HG02623 (cell line): ENCODE results near the gene FRAS1.
"Not testable (repeated sequence)": the region's sequence is repeated elsewhere in the genome, so short reads cannot be mapped to it uniquely, and the experiment has no call there.

Source experiments
- ATAC-seq: cut with Tn5 transposase; IDR thresholded peaks from one replicate; pipeline ENCODE4 v1.9.1; 2021; ENCODE audit warnings: moderate library complexity; ENCODE audit not compliant: unreplicated experiment

The FRAS1 gene

DNA sequence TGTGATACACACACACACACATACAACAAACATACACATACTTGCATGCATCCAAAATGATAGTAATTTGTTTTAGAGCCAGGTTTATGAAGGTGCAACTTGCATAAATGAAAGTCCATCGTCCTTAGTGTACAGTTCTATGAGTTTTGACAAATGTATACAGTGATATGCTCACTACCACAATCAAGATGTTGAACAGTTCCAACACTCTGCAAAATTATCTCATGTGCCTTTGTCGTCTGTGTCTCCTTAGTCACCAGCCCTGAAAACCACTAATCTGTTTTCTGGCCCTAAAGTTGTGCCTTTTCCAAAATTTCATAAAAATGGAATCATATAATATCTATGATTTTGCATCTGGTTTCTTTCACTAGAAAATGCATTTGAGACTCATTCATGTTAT is 426.7 kb downstream of the FRAS1 start:
- no peak for ATAC-seq

DNA sequence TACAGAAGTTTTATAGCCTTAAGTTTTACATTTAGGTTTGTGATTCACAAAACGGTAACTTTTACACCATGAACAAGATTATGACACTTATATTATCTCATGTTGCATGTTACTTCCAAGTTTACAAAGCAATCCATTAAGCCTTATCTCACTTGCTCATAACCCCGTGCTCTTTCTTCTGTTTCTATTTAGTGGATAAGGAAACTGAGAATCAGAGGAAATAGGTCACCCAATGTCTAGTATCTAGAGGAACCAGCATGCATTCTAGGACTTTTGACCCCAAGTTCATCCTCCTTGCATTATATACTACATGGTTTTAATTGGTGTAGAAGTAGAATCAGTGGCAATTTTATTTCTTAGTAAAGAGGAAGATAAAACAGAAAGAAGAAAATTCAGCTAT is 427.5 kb downstream of the FRAS1 start:
- no peak for ATAC-seq

DNA sequence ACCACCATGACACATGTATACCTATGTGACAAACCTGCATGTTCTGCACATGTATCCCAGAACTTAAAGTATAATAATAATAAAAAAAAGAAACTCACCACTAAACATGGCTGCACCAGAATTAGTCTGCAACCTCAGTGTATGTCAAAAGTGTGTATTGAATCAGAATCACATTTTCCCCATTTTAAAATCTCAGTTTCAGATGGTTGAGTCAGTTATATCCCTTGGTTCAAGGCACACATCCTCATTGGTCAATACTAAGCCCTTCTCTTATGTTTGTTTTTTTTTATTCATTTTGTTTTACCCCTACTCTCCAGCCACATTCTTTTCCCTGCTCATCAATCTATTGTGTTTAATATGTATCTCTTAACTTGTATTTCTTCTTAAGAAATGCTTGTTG is 436.6 kb downstream of the FRAS1 start:
- ATAC-seq, result no peak

DNA sequence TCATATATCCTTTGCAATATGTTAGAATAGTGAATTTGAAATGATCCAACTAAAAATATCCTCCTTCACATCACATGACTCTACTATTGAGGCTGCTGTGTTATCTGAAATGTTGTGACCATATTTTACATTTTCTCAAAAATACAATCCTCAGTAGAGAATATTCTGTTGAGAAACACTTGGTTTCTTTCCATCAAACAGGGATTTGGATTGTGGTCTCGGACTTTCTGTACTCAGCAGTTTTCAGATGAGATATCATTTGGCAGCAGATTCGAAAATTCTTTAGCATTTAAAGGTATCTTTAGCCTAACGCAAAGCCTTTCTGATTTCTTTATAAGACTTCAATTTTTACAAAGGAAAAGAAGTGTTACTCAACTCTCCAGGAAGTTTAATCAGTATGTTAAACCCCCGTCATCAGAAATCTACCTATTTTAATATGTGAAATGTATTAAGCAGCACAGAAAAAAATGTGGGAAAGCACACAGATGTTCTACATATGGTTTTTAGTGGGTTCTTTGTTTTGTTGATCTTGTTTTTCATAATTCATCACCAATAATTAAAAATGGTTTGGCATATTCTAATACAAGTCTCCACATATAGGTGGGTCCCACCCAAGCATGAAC is 439.0 kb downstream of the FRAS1 start:
- ATAC-seq, result no peak

GRCh38 chr4:78506260-78506659 is 449.1 kb downstream of the FRAS1 start:
- ATAC-seq, result not testable (repeated sequence)

DNA sequence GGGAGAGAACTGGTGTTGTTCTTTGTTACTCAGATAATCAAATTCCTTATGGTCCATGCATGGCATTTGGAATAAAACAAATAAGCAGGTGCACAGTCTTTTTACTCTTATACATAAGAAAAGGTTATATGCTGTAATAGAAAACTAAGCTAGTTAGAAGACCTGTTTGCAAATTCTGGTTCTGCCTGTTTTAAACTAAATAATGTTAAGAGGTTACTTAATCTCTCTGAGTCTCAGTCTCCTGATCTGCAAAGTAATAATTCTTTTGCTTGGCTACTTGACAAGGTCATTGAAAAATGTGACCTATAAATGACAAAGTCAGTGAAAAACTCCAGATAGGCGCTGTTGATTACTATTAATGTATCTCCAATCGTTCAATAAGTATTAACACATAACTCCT is 451.9 kb downstream of the FRAS1 start:
- no peak for ATAC-seq

DNA sequence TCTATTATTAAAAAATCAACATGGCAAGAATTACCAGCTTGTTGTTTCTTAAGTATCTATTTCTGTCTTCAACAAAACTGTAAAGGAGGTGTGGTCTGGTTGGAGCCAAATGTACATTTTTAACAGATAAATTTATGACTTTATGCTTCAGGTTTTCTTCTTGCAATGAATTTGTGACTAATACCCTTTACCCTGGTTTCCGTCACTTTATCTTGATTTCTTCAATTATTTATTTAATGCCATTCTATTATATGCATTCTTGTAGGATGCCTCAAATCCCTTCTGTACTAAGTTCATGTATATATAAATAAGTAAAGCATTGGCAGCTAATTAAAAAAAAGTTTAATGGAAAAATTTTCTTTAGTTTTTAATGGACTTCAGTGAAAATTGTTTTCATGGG is 453.0 kb downstream of the FRAS1 start:
- no peak for ATAC-seq

GRCh38 chr4:78510681-78511080 is 453.6 kb downstream of the FRAS1 start:
- ATAC-seq, result no peak

- ATAC-seq, result no peak
Measured at GRCh38 chr4:78512357-78512920, 455.3 kb downstream of the FRAS1 start.

- ATAC-seq, result no peak
Measured at GRCh38 chr4:78513411-78513975, 456.4 kb downstream of the FRAS1 start.

- no peak for ATAC-seq
Measured at GRCh38 chr4:78517050-78517652, 460.0 kb downstream of the FRAS1 start.

- no peak for ATAC-seq
Measured at GRCh38 chr4:78518561-78518960, 461.4 kb downstream of the FRAS1 start.

GRCh38 chr4:78519962-78520361 is 462.8 kb downstream of the FRAS1 start:
- ATAC-seq, result no peak

DNA sequence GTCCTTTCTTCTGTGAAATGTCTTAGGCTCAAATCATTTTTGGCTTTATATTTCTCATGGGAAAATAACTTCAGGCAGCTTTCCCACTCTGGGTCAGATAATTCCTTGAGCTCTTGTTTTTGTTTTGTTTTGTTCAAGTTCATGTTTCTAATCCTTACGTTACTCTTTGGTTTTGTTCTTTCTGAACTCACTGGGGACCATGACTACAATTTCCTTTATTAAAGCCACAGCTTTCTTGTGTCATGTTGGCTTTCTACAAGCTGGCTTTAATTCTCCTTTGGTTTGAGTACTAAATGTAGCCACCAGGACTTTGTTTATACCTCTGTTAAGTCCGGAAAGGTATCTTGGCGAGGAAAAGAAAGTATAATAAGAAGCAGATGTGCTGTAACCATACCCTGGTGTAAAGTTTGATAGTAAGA is 463.7 kb downstream of the FRAS1 start:
- no peak for ATAC-seq

DNA sequence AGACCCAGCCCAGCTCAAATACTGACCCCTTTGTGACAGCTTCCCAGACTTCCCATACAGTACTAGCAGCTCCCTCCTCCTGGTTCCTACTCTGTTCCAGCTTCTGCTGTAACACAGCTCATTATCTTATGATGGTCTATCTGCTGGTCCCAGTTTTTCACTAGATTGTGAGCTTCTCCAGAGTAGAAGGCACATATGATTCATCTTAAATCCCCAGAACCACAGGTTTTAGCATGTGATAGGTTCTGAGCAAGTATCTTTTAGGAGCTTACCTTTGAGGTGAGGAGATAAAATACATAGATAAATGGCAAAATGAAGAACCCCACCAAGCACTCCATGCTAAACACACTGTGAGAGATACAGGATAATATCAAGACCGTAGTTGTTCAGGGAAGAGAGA is 466.9 kb downstream of the FRAS1 start:
- no peak for ATAC-seq

GRCh38 chr4:78525559-78525958 is 468.4 kb downstream of the FRAS1 start:
- ATAC-seq, result no peak

DNA sequence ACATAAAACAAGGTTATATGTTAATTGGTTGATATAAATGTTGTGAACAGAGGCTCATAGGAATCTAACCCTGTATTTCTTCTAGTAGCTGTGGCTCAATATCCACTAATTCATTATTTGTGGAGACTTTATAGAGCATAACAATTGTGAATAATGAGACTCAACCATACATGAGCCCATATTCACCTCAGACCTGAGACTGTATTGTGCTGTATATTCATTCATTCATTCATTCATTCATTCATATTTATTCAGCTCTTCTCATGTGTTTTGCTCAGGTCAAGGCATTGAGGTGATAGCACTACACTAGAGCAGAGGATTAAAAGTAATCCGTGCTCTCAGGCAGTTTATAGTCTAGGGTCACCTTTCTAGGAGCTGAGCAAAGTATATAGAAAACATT is 470.0 kb downstream of the FRAS1 start:
- no peak for ATAC-seq

GRCh38 chr4:78527555-78527954 is 470.4 kb downstream of the FRAS1 start:
- ATAC-seq, result no peak

GRCh38 chr4:78528327-78528726 is 471.2 kb downstream of the FRAS1 start:
- no peak for ATAC-seq

DNA sequence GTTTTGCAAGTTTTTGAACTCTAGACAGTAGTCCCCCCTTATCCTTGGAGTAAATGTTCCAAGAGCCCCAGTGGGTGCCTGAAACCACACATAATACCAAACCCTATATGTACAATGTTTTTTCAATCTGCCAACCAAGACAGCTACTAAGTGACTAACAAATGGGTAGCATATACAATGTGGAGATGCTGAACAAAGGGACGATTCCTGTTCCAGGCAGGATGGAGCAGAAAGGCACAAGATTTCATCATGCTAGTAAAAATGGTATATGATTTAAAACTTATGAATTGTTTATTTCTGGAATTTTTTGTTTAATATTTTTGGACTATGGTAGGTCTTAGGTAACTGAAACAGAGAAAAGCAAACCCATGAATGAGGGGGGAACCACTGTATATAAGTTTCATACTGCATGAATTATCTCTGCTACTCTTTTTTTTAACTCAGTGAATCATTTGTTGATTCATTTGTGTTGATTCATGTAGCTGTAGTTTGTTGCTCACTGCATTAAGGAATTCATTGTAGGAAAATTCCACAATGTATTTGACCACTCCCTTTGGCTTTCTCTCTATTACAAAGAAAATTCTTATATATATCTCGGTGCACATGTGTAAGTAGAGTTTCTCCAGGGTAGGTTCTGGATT is 472.6 kb downstream of the FRAS1 start:
- no peak for ATAC-seq

DNA sequence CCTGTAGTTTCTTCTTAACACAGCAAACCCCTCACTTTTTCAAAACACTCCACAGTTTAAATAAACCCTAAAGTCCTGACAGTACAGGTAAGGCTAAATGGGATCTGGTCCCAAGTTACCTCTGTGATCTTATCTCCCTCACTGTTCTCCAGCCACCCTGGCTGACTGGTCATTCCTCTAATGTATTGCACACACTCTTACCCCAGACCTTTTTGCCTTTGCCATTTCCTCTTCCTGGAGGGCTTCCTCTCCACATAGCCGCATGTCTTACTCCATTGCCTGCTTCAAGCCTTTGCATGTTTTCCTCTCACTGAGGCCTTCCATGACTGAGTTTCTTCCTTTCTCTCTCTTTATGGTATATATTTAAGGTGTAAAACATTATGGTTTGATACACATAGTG is 474.9 kb downstream of the FRAS1 start:
- no peak for ATAC-seq

DNA sequence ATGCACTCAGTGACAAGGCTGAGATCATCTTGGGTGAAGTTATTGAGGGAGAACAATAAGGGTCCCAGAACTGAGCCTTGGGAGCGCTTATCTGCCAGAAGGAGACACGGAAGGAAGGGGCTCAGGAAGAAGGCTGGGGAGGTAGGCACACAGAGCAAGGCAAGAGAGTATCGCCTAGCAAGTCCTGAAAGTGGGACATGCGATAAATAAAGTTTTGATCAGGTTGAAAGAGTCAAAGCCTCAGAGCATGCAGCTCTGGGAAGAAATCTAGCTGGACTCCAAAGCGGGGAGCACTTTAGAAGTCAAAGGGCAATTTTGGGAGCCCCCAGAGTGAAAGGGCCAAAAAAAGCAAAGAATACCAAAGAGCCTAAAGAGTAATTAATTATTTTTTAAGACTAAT is 476.7 kb downstream of the FRAS1 start:
- ATAC-seq, result no peak
